Lower lobe of right lung (tissue), 2 donors: Measurements from ENCODE around the gene ADAMTS7. TPM values are rescaled to one million over a fixed set of nuclear protein-coding genes. Genes with fewer than 3 reads are reported as not detected.
A peak's percentile ranks its signal among the peaks of the same experiment; 100 is the strongest.
"Not testable (repeated sequence)": the region's sequence is repeated elsewhere in the genome, so short reads cannot be mapped to it uniquely, and the experiment has no call there.

Experiments
- ATAC-seq, 2 donors: fragments of 200-7000 bp; cut with Tn5 transposase; one replicate each; pipeline ENCODE4 v1.9.1; 2020 to 2022; ENCODE audit warnings: mild to moderate bottlenecking in 2 of 2, moderate library complexity in 2 of 2
- DNase-seq: peaks from one replicate; pipeline ENCODE4 v3.0.0-alpha.2; 2020
- H3K27ac ChIP-seq: fragments of 200-600 bp; one replicate; pipeline ENCODE4 v1.8.0; 2022
- H3K27me3 ChIP-seq: fragments of 200-600 bp; one replicate; pipeline ENCODE4 v1.8.0; 2022; ENCODE audit warnings: low read depth
- H3K36me3 ChIP-seq: fragments of 200-600 bp; one replicate; pipeline ENCODE4 v1.8.0; 2022; ENCODE audit warnings: mild to moderate bottlenecking
- H3K4me1 ChIP-seq: fragments of 200-600 bp; one replicate; pipeline ENCODE4 v1.8.0; 2022
- H3K4me3 ChIP-seq: fragments of 200-600 bp; one replicate; pipeline ENCODE4 v1.8.0; 2022; ENCODE audit warnings: mild to moderate bottlenecking
- H3K9me3 ChIP-seq: fragments of 200-600 bp; one replicate; pipeline ENCODE4 v1.8.0; 2022
- CTCF ChIP-seq: fragments of 200-600 bp; IDR thresholded peaks from one replicate; pipeline ENCODE4 v1.8.0; 2022; ENCODE audit warnings: antibody characterized with exemption, mild to moderate bottlenecking
- intact Hi-C: fragments of 100-400 bp; cut with DNase I; formaldehyde crosslinking; loops from one replicate; pipeline ENCODE4 v1.11.0; 2022
- total RNA-seq: library from RNA; stranded (reverse); fragmentation: NEBNext Ultra II Directional; extraction: Animal tissue kit (Norgen Biotek cat#: 25700); gene quantifications from one replicate; pipeline ENCODE4 v1.2.1, GENCODE V29; 2021
- donor health status: DM: no; HTN: yes; CAD: no; lungs with severe emphysema.

Gene ADAMTS7
- total RNA-seq, 1 donor from 2014 or later = 5.3 TPM

GRCh38 chr15:78740904-78741274 lies 70.4 kb downstream of the ADAMTS7 start:
- H3K9me3 ChIP-seq = no peaks in the 10 kb centered on the region
- TF ChIP-seq CTCF = no peak
- no peak overlapping the region for H3K4me3 ChIP-seq
- no peak overlapping the region for H3K27ac ChIP-seq
- DNase-seq = no peak
- H3K4me1 ChIP-seq = no peaks in the 10 kb centered on the region
- intact Hi-C loops = no loop called here
- ATAC-seq = no peak
- H3K27me3 ChIP-seq = no peaks in the 10 kb centered on the region
- H3K36me3 ChIP-seq = no peaks in the 10 kb centered on the region

GRCh38 chr15:78739996-78740903 lies 71.0 kb downstream of the ADAMTS7 start:
- TF ChIP-seq CTCF = peak; percentile 33
- ATAC-seq = peak; percentile 65 to 72
- intact Hi-C loops = no loop called here

GRCh38 chr15:78739206-78739605 lies 72.1 kb downstream of the ADAMTS7 start:
- no peaks in the 10 kb centered on the region for H3K36me3 ChIP-seq
- H3K4me3 ChIP-seq = no peak overlapping the region
- no peak for ATAC-seq
- H3K27me3 ChIP-seq = no peaks in the 10 kb centered on the region
- H3K4me1 ChIP-seq = no peaks in the 10 kb centered on the region
- intact Hi-C loops = no loop called here
- no peak for DNase-seq
- no peaks in the 10 kb centered on the region for H3K9me3 ChIP-seq
- no peak overlapping the region for H3K27ac ChIP-seq
- TF ChIP-seq CTCF = no peak

More at GRCh38 chr15:78739996-78740903, 71.0 kb downstream of the ADAMTS7 start:
- peak; percentile 72 for DNase-seq
- no peaks in the 10 kb centered on the region for H3K9me3 ChIP-seq
- H3K27me3 ChIP-seq = no peaks in the 10 kb centered on the region
- H3K4me1 ChIP-seq = no peaks in the 10 kb centered on the region
- no peaks in the 10 kb centered on the region for H3K36me3 ChIP-seq
- H3K27ac ChIP-seq = no peak overlapping the region
- H3K4me3 ChIP-seq = no peak overlapping the region

GRCh38 chr15:78737931-78738558 lies 73.2 kb downstream of the ADAMTS7 start:
- peak; percentile 66 to 75 for ATAC-seq
- H3K27ac ChIP-seq, H3K9me3 ChIP-seq, H3K4me1 ChIP-seq, intact Hi-C loops, H3K4me3 ChIP-seq, H3K36me3 ChIP-seq, H3K27me3 ChIP-seq, DNase-seq: not testable (repeated sequence)
- TF ChIP-seq CTCF = peak; percentile 28

GRCh38 chr15:78737187-78737820 lies 74.0 kb downstream of the ADAMTS7 start:
- intact Hi-C loops = no loop called here
- no peak for TF ChIP-seq CTCF
- H3K4me1 ChIP-seq = no peaks in the 10 kb centered on the region
- DNase-seq (no peak), ATAC-seq (no peak)
- H3K36me3 ChIP-seq = no peaks in the 10 kb centered on the region
- no peaks in the 10 kb centered on the region for H3K9me3 ChIP-seq
- no peak overlapping the region for H3K4me3 ChIP-seq
- H3K27ac ChIP-seq = no peak overlapping the region
- H3K27me3 ChIP-seq = no peaks in the 10 kb centered on the region

- H3K9me3 ChIP-seq, H3K4me1 ChIP-seq, H3K27me3 ChIP-seq, H3K27ac ChIP-seq, ATAC-seq, intact Hi-C loops, H3K36me3 ChIP-seq, H3K4me3 ChIP-seq, DNase-seq: not testable (repeated sequence)
Measured at GRCh38 chr15:78736286-78736685, 75.0 kb downstream of the ADAMTS7 start.
